GM15510 (cell line): Measurements from ENCODE around the gene PDZD7.

ENCODE experiments used
- POLR2A ChIP-seq: IDR thresholded peaks from 3 replicates; pipeline ENCODE4 v1.6.1; 2011; ENCODE audit warnings: borderline replicate concordance; ENCODE audit not compliant: insufficient read length; ENCODE audit errors: extremely low read depth

PDZD7 gene

DNA sequence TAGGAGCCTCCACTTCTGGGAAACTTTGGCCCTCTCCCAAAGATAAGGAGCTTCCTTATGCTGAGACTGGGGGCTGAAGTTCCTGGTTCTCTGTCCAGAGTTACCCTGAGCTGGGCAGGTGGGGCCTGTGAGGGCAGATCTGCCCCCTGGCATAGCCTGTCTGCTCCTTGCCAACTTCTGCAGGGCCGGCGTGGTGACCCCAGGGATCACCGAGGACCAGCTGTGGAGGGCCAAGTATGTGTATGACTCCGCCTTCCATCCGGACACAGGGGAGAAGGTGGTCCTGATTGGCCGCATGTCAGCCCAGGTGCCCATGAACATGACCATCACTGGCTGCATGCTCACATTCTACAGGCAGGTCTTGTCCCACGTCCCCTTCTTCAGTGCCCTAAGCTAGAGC lies 4.4 kb upstream of the PDZD7 start:
- no peak for TF ChIP-seq POLR2A

GRCh38 chr10:101033276-101033675 lies 2.3 kb upstream of the PDZD7 start:
- no peak for TF ChIP-seq POLR2A

- no peak for TF ChIP-seq POLR2A
These were observed 1.8 kb upstream of the PDZD7 start for GRCh38 chr10:101032637-101033224.

DNA sequence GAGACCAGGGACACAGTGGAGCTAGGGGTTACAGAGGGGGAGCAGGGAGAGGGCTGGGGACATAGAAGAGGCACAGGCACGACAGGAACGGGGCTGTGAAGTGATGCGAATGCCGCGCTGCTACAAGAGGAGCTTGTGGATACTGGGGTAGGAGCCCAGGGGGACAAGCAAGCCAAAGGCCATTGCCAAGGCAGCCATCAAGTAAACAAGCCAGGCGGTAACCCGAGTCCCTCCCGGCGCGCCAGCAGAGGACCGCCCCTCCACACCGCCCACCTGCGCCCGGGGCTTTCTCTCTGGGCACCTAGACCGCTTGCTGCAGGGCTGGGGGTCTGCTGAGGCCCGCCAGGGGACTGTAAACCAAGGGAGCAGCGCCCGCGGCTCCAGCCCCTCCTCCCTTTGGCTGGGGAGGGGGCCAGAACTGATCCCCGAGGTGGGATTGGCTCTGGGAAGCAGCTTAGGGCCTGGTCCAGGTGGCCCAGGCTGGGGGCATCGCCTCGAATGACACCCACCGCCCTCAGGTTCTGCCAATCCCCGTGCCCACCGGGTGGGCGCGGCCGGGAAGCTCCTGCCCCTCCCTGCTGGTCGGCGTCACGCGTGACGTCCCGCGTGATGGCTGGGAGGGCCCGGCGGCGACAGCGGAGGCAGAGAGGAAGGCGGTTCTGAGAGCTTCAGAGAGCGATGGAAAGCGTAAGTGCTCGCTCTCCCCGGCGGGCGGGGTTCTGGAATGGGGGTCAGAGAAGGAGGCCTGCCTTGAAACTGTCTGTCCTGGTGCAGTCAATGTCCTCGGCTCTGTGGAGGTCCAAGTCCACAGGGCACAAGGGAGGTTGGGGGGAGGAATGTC lies 1.1 kb upstream of the PDZD7 start:
- TF ChIP-seq POLR2A = no peak

GRCh38 chr10:101030496-101031127 lies 317 bp downstream of the PDZD7 start:
- TF ChIP-seq POLR2A = no peak

DNA sequence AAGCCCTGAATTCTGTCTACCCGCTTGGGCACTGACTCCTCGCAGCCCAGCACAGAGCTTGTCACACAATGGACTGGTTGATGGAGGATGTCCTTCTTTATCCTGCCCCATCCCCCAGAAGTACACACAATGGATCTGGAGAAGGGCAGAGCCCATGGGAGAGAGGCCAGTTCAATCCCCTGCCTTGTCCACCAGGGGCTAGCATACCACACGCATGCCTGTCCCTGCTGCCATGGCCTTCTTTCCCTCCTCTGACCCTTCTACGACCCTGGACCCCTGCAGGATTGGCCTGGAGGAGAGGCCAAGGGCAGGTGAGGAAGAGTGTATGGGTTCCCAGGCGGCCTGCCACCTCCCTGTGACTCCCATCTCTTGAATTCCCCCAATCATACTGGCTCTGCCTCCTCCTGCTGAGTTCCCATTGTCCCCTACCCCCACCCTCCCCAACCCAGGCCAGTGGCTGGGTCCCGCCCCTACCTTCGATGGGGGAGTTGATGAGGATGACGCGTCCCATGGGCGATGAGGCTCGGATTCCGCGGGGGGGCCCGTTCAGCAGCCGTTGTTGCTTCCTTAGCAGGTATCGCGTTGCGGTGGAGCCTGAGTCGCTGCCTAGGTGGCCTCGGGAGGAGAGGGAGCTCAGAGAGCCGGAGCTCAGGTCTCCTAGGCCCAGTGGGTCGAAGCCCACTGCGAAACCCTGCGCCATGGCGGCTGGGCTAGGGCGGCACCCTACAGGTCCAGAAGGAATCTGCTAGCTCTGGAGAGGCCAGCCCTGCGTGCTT lies 1.2 kb downstream of the PDZD7 start:
- TF ChIP-seq POLR2A = no peak

DNA sequence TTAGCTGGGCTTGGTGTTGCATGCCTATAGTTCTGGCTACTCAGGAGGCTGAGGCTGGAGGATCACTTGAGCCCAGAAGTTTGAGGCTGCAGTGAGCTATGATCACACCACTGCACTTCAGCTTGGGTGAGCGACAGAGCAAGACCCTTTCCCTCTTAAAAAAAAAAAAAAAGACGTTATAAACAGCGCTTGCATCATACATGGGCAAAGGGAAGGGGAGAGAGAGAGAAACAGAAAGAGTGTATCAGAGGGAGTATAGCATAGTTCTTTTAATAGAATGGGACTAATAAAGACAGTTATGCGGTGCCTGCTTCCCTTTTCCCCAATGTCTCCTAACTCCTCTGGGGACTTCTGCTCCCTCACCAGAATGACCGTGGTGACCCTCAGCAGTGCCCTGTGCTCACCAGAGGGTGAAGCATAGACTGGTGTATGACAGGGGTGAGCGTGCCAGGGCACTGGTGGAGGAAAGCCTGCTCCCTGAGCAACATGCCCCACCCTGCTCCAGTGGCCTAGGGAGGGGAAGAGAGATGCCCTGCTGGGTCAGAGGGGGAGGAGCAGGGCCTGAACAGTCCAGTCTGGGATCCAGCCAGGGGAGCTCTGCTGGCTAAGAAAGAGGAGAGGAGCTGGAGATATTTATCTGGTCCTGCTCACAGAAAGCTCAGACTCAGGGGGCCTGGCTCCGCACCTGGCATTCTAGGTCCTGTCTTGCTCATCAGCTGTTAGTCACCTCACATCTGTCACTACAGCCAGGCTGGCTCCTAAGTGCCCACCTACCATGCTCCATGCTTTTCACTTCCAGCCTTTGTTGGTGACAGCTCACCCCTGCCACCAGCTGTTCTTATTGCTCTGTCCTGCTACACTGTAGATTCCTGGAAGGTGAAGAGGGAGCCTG lies 2.2 kb downstream of the PDZD7 start:
- no peak for TF ChIP-seq POLR2A

DNA sequence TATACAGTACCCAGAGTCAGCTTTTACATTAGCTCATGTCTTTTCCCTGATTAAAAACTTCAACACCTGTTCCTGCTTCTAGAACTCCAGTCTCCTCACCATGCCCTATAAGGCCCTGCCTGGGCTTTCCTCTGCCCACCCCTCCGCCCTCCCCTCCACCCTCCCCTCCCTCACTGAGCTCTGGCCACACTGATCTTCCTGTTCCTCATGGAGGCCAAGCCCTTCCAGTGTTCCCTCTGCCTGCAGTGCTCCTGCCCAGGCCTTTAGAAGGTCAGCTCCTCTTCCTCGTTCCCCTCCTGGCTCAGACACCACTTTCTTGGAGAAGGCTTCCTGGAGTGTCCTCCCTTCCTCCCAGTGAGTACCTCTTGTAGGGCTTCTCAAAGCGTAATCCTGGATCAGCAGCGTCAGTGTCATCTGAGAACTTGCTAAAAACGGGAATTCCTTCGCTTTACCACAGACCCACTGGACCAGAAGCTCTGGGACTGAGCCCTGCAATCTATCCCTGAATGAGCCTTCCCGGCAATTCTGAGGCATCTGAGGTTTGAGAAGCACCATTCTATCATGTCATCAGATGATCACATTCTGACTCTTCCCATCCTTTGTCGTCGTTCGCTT lies 3.7 kb downstream of the PDZD7 start:
- TF ChIP-seq POLR2A = no peak

DNA sequence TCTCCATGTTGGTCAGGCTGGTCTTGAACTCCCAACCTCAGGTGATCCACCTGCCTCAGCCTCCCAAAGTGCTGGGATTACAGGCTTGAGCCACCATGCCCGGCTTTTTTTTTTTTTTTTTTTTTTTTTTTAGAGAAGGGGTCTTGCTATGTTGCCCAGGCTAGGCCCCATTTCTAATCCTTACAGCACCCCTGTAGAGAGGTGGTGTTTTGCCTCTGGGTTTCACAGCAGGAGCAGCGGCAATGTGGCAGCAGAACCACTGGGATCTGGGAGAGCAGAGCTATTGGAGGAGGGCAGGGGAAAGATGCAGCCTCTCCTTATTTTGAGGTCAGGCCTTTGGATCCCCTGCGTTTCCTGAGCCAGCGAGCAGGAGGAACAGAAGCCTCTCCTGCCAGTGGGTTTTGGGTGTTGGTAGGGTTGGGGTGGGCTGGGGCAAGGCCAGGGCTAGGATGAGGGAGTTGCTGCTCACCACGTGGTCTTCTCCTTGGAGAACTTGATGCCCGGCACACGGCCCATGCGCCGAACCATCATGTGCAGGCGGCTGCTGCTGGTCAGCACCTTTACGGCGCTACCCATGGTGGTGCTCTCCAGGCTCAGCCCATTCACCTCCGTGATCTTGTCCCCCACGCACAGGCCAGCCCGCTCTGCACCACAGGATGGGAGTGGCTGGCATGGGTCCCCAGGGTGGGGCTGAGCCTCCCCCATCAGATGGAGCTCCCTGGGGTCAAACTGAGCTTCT lies 7.8 kb downstream of the PDZD7 start:
- no peak for TF ChIP-seq POLR2A

DNA sequence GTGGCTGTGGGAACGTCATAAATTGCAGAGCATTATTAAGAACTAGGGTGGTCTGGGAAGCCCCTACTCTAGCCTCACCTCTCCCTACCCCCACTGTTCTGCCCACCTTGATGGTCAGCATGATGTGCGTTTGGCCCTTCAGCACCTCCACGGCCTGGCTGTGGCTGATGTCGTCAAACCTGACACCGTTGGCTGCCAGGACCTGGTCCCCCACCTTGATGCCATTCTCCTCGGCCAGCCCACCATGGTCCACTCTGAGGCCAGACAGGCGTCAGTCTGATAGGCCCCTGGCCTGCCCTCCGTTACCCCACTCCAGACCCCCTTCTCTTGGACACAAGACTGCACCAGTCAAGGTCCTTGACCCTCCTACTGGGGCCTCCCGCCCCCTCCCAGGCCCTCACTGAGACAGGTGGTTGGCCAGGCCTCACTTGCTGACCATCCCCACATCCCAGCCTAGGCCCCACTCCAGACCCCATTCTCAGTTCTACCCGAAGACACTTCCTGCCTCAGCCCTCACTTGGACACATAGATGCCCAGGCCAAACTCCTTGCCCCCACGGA lies 9.2 kb downstream of the PDZD7 start:
- no peak for TF ChIP-seq POLR2A

- no peak for TF ChIP-seq POLR2A
These were observed 9.7 kb downstream of the PDZD7 start for GRCh38 chr10:101021239-101021638.

GRCh38 chr10:101020427-101021075 lies 10.4 kb downstream of the PDZD7 start:
- no peak for TF ChIP-seq POLR2A
